Stimulated activated CD8-positive, alpha-beta memory T cell treated with anti-CD3 and anti-CD28 coated beads, Interleukin-12 subunit alpha, Interleukin-12 subunit beta, amount 100 ng/mL, for 4 hours (primary cell): ENCODE results near the gene SCMH1.

ENCODE experiments used
- DNase-seq: peaks from one replicate; pipeline ENCODE4 v3.0.0-alpha.2; 2020; ENCODE audit warnings: low read depth

Gene SCMH1

DNA sequence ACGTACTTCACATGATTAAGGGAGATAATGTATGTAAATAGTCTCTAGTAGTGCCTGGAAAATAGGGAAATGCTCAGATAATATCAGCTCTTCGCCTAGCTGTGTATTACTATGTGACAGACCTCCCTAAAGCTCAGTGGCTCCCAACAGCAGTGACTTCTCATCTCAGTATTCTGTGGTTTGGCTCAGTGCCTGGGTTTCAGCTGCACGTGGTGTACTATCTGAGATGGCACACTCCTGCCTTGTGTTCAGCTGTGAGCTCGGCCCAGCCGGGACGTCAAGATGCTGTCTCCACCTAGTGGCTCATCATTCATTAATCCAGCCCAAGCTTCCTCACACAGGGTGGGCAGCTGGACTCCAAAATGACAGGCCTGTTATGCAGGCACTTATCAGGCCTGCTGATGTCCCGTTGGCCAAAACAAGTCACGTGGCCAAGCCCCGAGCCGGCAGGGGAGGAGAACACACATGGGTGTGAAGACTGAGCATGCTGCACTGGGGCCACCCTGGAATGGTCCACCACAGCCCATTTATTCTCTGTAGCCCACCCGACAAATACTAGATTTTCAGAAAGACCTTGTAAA is 238.4 kb downstream of the SCMH1 start:
- peak; percentile 67 for DNase-seq

DNA sequence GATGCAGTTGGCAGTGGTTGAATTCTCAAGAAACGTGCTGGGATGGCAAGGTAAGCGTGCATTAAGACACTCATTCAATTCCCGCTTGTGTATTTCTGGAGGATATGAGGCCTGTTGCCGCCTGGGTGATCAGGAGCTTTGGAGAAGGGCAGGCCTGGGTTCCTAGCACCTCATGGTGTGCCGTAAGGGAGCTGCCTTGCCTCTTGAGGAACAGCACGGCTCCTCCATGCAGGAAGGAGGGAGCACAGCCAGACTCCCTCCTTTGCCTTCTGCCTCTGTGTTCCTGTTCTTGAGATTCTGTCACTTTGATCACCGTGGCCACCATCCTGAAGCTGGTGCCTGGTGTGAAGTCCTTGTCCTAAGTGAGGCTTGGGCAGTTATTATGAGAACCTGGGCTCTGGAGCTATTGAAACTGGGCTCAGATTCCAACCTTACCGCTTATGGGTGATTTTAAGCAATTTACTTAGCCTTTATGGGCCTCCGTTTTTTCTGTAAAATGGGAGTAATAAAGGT is 238.9 kb downstream of the SCMH1 start:
- no peak for DNase-seq

DNA sequence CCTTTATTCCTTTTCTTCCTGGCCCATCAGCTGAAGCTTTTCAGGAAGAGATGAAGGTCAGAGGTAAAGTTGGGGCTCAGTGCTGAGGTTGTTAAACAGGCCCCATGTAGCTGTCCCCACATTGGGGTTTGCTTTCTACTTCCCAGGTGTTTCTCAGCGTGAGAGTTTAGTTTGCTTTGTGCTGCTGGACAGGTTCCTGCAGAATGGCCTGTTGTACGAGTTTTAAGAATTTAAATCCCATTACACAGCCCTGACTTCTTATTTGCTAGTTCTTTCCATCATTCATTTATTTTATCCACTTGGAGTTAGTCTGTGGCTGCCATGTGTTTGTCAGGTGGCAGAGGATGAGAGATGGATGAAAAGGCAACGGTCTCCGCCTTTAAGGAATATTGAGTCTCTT is 243.4 kb downstream of the SCMH1 start:
- DNase-seq, result no peak

DNA sequence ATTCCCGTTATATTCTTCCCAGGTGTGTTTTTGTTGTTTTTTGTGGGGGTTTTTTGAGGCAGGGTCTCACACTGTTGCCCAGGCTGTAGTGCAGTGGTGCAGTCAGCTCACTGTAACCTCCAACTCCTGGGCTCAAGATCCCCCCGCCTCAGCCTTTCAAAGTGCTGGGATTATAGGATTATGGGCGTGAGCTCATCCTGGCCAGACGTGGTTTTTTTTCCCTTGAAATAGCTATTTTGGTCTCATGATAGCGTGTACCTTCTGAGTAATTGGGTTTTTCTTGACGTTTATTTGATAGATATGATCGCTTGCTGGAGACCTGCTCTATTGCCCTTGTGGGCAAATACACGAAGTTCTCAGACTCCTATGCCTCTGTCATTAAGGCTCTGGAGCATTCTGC is 245.0 kb downstream of the SCMH1 start:
- no peak for DNase-seq

DNA sequence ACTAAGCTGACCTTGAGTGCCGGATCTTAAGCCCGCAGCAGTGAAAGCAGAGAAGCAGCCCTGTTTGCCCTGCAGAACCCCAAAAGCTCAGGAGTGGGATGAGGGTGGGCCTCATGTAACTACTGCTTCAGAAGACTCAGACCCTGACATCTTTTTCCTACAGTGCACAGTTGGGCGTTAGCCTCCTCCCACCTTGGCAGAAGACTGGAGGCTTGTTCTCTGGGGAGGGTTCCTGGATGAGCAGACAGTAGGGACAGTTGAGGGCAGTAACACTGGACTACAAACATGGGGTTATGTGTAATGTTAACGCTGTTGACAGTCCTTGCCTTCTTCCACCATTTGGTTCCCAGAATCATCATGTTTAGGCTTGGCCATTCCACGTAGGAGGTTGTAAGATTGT is 253.0 kb downstream of the SCMH1 start:
- DNase-seq, result no peak

DNA sequence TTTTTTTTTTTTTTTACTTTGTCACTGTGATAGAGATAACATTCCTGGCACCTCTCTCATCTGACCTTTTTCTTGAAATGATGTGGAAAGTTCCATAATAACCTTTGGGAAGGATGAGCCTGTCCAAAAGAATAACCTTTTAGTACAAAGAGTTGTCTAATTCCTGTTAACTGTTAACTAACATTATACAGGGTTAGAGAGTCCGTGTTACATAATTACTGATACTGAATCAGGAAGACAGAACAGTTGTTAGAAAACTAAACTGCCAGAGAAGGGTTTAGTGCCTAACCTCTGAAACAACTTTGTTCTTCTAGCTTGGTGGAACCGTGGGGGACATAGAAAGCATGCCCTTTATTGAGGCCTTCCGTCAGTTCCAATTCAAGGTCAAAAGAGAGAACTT is 253.8 kb downstream of the SCMH1 start:
- no peak for DNase-seq

DNA sequence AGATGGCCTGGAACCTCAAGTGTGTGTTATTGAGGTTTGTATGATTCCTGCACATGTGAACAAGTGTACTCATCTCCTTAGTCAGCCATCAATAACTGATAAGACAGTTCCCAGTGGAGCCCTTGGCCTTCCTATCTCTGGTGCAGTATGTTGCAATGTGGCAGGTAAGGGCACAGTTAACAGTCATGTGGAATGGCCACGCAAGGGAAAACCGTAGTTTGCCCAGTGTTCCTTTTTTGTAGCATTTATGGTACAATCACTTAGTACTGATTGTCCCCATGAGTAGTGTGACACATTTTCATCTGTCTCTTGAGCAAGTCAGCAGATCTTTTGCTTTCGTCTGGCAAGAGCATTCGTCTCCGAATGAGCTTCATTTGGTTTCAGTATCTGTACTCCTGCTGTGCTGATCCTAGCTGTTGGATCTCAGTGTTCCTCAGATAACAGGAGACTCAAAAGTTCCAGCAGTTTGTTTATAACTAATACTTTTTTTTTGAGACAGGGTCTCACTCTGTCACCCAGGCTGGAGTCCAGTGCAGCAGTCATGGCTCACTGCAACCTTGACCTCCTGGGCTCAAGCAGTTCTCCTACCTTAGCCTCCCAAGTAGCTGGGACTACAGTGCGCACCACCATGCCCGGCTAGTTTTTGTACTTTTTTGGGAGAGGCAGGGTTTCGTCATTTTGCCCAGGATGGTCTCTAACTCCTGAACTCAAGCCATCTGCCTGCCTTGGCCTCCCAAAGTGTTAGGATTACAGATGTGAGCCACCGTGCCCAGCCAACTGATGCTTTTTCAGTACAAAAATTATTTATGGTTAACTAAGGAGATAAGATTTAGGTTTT is 254.4 kb downstream of the SCMH1 start:
- no peak for DNase-seq

DNA sequence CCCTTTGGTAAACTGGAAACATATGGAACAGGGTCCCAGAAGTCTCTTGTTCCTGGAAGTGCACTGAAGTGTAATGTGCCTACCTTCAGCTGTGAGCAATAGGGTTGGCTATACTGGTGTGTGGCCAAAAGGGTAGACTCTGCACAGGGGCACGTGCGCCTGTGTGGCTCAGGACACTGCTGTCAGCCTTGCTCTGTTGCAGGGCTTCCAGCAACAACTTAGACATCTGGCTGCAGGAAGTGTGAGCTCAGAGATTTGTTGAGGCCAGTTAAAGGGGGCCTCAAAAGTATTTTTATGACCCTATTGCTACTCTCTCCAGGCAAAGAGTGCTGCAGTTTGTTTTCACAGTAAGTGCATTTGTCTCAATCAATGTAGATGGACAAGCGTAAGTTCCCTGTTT is 255.2 kb downstream of the SCMH1 start:
- DNase-seq, result no peak

DNA sequence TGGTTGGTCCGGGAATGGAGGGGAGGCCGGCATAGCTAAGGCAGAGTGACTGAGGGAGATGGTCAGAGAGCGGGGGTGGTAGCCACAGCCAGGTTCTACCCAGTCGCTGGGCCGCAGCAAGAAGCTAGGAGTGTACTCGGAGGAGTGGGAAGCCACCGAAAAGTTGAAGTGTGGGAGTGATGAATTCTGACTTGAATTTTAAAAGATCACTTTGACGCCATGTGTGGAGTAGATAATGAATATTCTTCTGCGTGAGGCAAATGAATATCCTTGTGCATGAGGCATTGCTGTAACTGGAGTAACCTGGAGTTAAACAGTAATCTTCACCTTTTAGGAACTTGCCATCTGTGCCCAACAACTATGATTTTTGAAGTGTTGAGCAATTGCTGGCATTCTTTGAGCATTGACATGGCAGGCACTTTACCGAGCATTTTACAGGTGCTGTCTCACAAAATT is 255.8 kb downstream of the SCMH1 start:
- DNase-seq, result no peak

DNA sequence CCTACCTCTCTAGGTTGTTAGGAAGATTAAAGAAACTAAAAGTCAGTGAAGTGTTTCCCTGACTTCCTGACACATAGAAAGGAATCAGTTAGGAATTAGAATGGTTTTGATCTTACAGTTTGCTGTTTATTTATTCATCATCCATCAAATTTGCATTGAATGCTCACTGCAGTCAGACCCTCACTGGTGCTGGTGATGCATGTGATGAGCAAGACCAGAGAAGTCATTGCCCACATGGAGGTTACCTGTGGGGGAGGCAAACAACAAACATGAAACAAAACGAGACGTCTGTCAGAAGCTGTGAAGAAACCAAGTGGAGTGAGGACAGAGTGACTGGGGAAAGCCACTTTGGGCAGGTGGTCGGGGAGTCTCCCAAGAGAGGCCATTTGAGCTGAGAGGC is 256.2 kb downstream of the SCMH1 start:
- DNase-seq, result no peak

DNA sequence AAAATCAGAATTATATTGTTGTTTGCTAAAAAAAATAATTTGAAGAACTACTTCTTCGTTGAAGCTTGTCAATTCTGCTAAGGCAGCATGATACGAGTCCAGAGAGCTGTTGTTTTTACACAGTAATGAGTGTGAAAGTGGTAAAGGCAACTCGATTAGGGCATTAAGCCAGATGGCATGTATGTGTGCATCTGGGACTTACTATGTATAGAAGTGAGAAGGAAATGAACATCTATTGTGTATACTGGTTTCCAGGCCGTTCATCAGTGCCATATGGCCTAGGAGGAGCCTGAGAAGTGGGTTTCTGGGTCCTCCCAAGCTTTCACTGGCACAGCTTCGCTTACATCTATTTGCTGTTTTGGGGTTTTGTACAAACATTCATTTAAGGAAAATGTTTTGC is 256.9 kb downstream of the SCMH1 start:
- DNase-seq, result no peak

DNA sequence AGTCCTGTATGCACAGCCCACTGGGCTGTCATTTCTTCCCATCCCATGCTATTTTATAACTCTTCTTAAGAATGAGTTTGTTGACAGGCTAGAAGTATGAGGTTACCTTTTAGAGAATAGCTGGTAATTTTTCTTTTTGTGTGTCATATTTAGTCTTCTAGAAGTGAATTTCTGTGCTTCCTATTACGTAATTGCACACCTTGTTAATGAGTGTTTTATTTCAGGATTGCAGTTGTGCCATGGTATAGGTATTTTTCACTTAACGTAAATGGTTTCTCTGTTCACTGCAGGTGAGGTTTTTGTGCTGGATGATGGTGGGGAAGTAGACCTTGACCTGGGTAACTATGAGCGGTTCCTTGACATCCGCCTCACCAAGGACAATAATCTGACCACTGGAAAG is 257.6 kb downstream of the SCMH1 start:
- no peak for DNase-seq

DNA sequence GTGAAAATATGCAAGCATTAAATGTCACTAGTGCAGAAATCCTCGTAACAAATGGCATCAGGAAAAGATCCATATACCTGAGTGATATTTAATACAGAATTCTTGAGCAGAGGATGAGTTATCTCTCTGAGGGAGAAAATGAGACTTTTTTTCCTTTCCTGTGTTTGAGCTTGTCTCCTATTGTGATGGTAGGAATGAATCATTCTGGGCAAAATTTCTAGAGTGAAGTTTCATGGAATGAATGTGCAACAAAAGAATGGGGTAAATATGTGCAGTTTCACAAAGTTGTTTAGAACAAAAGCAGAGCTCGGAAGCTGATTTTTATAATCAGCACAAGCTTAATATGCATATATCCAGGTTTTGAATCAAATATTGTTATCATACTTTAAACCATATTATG is 258.0 kb downstream of the SCMH1 start:
- DNase-seq, result no peak

DNA sequence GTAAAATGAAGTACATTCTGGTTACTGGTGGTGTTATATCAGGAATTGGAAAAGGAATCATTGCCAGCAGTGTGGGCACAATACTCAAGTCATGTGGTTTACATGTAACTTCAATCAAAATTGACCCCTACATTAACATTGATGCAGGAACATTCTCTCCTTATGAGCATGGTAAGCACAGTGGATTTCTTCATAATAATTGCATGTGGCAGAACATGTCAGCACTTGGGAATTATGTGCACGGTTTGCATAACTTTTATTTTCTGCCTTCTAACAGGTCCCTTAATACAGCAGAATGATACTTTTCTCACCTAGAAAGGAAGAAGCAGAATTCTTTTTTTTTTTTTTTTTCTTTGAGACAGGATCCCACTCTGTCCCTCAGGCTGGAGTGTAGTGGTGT is 258.8 kb downstream of the SCMH1 start:
- no peak for DNase-seq

DNA sequence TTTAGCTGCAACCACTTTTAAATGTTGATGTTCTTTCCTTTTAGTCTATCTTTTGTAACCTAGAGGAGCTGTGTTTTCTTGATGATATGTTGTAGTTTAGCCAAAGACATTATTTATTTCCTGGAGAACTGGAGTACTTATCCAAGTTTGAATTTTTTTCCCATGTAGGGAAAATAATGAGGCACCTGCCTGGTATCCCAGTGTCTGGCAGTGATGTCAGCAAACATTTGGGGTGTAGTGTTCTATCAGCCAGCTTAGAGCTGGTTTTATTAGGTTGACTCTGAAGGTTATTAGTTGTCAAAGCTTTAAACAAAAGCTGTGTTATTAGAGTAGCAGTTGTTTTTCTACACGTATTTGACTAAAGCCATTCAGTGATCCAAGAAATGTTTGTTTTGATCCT is 259.4 kb downstream of the SCMH1 start:
- no peak for DNase-seq

DNA sequence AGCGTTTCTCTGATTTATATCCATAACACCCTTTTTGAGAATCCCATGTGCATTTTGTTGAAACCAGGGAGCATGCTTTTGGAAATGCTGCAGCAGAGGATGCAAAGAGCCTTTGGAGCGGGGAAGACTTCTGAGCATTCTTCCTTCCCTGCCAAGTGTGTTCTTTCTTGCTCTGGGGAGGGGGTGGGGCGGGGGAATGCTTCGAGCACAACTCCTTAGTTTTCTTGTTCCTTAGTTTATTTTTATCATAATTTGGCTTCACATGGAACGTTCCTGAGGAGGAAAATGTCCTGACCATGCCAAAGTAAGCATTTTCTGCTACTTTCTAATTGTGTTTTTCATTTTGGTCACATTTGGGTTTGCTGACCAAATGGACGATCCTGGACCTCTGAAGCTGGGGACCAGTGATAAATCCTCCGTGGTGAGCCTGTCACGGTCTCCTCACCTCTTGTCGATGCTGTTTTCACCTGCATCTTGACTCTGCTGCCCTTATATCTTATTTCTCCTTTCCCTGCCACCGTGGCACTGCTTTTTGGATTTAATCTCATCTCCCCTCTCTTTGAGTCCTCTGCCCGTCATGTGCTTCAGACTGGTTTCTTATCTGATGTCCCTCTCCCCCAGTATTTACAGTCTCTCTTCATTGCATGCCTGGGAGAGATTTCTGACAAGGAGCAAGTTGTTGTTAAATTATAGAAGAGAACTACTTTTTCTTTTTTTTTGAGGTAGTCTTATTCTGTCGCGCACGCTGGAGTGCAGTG is 260.2 kb downstream of the SCMH1 start:
- DNase-seq, result no peak

DNA sequence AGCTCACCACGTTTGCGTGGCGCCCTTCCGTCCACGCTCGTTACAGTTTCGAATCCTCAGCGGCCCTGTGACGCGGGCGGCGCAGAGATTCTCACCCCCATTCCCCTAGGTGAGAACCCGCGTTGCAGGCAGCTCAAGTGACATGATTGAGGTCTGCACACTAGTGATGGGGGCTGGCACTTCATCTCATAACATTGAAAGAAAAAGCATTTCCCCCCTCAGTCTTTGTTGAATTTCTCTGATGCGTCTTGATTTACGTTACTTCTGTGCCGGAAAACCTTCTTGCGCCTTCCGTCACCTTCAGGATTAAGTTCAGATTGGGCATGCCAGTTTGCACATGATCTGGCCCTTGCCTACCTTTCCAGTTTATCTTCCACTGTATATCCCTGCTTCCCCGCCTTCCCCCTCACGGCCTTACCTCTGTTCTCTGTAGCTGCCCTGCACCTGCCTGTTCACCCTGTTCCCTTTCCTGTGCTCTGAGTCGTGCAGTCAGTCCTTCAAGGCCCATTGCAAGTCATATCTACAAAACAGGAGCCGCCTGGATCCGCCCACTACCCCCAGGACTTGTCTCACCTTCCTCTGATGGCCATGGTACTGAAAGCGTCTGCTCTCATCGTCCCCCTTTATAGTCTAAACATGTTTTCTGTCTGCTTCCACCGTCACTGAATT is 261.5 kb downstream of the SCMH1 start:
- peak; percentile 34 for DNase-seq

DNA sequence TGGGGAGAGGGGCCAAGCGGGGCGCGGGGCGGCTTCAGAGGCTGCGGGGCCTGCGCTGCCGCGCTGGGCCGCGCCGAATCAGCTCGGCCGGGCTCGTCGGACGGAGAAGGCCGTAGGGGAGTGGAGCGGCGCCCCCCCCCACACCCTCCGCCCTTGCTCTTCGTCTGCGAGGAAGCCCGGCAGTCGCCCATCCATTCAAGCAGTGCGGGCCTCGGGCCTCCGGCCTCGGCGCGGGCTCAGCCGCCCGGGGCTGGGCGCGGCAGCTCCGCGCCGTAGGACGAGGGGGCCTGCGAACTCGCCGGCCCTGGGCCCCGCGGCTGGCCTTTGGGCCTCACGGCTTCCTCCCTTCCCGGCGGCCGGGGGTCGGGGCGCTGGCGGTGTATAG is 262.0 kb downstream of the SCMH1 start:
- DNase-seq, result no peak

DNA sequence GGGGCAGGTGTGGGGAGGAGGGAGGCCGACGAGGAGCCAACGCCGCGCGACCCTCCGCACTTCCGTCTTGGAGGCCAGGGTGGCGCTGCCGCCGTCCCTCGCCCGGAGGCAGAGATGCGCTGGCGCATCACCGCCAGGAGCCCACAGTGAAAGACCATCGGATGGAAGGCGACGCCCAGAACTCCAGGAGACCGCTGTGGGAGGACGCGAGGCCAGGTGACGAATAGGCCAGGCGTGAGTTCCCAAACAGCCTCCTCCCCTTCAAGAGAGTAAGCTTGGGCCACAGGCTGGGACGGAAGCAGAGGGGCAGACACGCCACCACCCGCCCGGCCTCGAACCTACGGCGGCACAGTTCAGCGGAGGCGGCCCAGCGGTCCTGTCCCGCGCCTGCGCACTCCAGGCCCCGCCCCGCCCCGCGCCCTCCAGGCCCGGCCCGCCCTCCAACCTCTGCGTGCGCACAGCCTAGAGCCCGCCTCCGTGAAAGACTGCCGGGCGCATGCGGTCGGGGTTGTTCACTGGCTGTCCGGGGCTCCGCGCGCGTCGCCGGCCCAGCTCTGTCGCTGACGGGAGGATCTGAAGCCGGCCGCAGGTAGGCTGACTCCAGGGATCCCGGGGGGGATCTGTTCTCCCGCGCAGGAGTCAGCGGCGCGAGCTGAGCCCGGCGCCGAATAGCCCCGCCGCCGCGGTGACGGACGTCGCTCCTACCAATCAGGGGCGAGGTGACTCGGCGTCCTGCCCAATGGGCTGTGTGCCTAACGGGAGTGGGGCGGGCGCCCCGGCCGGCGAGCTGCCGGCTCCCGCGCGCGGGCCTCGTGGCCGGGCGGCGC is 262.7 kb downstream of the SCMH1 start, which contains the start of gene CTPS1:
CTPS1 (plus strand) TSS at position 456 of the 827 bp plus-strand sequence. CDS start 3,595 bp downstream, outside the sequence.
- peak; percentile 97 for DNase-seq

DNA sequence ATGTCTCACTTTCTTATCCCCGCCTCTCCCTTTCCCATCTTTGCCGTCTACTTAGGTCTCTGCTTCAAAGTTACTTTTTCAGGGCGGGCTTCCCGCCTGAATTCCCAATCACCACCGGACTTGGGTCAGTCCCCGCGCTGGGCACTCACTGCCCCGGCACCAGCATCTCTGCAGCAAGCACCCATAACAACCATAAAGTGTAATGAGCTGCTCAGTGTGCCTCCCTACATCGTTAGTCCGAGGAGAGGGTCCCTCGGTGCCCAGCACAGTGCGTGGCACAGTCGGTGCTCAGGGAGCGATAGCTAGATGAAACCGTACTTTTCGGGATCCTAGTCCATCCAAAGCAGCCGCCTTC is 263.2 kb downstream of the SCMH1 start:
- DNase-seq, result no peak

DNA sequence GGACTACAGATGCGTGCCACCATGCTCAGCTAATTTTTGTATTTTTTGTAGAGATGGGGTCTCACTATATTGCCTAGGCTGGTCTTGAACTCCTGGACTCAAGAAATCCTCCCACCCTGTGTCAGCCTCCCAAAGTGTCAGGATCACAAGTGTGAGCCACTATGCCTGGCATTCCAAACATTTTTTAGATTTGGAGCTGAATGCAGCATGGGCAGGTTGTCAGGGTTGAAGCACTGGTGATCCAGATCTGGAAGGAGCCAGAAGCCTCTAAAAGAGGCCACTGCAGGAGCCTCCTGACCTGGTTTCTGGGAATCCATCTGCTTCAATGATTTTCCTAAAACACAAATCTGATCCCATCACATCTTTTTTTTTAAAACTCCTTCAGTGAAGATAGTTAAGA is 264.4 kb downstream of the SCMH1 start:
- DNase-seq, result no peak
